Head of caudate nucleus (tissue), 42 donors: ENCODE measurements around the gene KCNMA1.
"Not testable (repeated sequence)": the region's sequence is repeated elsewhere in the genome, so short reads cannot be mapped to it uniquely, and the experiment has no call there.

ENCODE experiments used
- DNase-seq, 42 donors: peaks; one replicate each; pipeline versions ENCODE4 v3.0.0 to v3.0.0-alpha.2; 2020 to 2021; ENCODE audit warnings: mixed read lengths in 7 of 42
- intact Hi-C: fragments of 100-400 bp; cut with DNase I; formaldehyde crosslinking; loops from one replicate; pipeline ENCODE4 v1.15.0; 2022

KCNMA1 gene

DNA sequence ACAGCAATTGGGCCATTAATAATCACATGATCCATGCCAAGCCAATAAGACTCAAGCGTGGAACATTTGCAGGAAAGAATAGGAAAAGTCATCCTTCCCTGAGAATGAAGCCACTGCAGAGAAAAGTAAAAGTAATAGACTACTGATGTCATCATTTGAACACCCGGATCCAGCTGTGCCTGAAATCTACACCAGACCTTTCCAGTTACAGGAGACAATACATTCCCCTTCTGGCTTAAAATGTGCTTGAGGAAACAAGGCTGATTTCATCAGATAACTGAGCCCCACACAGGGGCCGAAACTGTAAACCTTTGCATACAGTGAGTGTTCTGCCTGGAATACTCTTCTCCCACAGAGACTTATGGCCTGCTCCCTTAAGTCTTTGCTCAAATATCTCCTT lies 232.8 kb downstream of the KCNMA1 start:
- DNase-seq: no peak
- intact Hi-C loops: no loop called here

DNA sequence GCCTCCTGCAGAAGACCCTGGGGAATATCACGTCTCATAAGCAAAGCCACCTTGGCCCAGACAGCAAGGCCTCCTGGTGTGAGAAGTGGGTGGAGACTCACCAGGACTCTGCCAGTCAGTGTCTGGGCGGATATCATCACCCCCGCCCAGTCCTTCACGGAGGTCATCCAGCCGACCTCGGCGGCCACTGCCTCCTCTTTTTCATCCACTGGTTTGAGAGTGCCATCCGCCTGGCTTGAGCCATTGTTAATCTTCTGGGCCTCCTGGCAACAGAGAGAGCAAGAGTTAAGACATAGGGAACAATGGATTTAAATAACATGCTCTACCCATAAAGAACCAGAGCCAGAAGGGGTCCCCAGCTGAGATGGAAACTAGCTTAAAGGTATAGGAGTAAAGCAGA lies 233.8 kb downstream of the KCNMA1 start:
- DNase-seq: no peak
- intact Hi-C loops: no loop called here

DNA sequence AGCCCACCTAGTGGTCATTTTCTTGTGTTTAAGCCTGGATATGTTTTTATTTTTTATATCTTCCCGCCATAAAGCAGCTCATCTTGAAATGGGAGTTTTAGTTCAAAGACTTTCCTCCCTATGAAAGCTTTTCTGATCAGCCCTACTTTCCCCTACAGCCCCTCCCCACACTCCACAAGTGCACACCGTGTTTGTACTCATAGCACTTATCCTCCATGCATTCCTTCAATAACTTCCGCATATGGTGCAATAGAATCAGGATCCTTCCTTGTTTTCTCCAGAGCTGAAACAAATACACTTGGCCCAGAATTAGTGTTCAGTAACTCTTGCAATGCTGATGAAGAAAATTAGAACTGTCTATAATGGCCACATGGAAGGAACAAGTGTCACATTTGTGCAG lies 235.9 kb downstream of the KCNMA1 start:
- intact Hi-C loops: no loop called here
- no peak for DNase-seq

DNA sequence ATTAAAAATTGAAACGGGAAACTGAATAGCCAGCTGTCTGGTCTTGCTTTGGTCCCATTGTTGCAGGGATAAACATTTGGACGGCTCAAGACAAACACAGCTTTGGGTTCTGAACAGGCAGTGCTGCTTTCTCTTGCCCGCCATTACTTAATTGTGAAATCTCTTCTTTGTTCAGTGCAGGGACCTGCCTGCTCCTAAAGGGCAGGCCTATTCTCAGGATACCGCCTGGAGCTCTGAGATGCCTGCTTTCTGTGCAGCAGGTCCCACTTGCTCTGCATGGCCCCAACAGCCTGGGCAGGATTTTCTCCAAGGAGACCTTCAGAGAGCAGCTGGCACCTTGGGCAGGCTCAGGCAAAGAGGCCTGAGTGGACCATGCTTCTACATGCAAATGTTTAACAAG lies 237.6 kb downstream of the KCNMA1 start:
- intact Hi-C loops: no loop called here
- DNase-seq: no peak

DNA sequence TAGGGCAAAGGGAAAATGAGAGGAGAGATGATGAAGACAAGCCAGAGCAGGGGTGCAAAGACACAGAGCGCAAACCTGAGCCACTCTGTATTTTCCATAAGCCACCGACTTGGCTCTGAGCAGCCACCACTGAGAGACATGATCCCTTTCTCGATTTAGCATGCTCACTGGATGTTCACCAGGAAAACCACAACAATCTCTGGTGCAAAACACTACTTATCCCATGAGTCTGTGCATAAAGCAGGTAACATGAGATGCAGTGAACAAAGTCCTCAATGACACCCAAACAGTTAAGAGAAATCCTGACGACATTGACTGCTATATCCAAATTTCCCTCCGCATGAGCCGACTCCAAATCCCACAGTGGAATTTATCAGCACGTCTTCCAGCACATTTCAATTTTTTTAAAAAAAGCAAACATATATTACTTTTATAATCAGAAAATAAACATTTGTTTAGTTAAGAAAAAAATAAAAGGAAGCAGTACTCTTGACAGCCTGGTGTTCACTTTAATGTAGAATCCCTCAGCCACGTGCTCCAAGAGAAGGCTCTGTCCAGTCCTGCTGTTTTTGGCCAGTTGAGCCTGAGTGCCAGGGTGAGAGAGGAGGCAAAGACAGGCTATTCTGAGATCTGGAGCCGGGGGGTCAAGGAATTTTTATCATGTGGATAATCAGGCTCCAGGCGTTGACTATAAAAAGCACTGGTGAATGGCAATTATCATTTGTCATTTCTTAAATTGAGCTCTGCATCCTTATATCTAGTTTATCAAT lies 238.4 kb downstream of the KCNMA1 start:
- intact Hi-C loops: loop anchor here (10.0 kb wide), 1 partner anchor 224 kb away; no protein-coding TSS in a partner anchor
- DNase-seq: no peak

DNA sequence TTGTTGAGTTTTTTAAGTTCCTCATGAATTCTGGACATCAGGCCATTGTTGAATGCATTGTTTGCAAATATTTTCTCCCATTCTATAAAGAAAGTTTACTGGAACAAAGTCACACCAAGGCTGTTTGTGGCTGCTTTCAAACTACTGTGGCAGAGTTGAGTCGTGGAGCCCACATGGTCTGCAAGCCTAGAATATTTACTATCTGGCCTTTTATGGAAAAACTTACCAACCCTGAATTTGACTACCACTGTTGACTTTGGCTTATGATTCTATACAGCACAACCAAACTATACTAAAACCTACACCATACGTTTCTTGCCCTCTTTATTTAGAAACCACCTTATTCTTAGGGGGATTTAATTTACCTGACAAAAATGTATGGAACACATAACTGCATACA lies 239.1 kb downstream of the KCNMA1 start:
- intact Hi-C loops: loop anchor here (10.0 kb wide), 1 partner anchor 224 kb away; no protein-coding TSS in a partner anchor

DNA sequence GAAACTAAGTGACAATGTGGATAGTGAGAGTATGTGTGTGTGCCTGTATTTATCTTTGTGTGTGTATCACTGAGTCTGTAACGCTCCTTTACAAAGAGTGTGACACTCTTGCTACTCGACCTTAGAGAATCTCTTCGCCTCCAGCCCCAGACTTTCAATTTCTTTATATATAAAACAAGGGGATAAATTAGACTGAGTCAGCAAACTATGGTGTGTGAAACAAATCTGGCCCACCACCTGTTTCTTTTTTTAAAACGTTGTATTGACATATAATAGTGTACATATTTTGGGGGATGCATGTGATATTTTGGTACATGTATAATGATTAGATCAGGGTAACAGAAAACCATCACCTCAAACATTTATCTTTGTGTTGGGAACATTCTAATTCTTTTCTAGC lies 240.5 kb downstream of the KCNMA1 start:
- intact Hi-C loops: loop anchor here (10.0 kb wide), 1 partner anchor 222 kb away; no protein-coding TSS in a partner anchor

More for the DNA sequence above, 239.1 kb downstream of the KCNMA1 start:
- DNase-seq: no peak

DNA sequence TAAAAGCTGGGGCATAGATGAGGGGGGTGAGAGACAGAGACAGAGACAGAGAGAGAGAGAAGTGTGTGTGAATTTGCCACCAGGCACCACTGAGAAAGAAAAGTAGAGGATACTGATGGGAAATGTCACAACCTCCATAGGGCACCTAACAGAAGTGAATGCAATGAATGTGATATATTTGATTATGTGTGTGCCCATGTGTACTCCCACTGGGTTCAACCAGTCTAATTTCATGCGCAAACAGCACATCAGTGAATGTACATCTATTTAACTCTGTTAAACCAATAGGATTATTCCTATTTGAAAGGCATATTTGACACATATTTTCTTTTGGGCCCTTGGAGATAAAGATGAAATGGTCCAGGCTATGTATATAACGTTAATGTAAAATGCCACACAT lies 241.3 kb downstream of the KCNMA1 start:
- no peak for DNase-seq
- intact Hi-C loops: loop anchor here (10.0 kb wide), 1 partner anchor 221 kb away; no protein-coding TSS in a partner anchor

More for the DNA sequence above, 240.5 kb downstream of the KCNMA1 start:
- no peak for DNase-seq

DNA sequence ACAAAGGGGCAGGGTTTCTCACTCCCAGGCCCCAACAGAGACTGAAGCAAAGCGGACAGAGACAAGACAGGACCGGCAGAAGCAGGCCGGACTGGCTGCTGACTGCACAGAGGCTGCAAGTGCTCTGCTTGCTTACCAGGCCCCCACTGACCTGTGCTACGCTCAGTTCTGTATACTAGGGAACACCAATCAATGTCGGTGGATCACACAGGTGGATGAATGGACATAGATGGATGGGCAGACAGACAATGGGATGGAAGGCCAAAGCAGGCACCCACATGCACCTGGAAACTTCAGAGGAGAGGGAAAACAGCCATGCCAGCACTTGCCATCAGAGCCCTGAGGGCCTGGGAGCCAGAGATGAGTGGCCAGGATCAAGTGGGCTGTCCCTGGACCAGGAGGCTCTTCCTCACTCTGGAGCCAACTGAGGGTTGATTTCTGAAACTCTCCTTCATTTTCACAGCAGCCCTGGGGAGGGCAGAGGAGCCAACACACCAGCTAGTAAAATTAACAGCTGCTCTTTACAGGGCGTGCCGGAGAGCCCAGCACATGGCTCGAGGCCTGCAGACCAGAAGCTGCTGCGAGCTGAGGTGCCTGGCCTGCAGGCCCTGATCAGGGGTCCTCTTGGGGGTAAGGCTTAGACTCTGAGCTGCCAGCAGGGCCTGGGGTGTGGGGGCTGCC lies 243.6 kb downstream of the KCNMA1 start:
- intact Hi-C loops: loop anchor here (5.0 to 10.0 kb wide), 2 partner anchors 219 to 248 kb away; no protein-coding TSS in a partner anchor
- no peak for DNase-seq

DNA sequence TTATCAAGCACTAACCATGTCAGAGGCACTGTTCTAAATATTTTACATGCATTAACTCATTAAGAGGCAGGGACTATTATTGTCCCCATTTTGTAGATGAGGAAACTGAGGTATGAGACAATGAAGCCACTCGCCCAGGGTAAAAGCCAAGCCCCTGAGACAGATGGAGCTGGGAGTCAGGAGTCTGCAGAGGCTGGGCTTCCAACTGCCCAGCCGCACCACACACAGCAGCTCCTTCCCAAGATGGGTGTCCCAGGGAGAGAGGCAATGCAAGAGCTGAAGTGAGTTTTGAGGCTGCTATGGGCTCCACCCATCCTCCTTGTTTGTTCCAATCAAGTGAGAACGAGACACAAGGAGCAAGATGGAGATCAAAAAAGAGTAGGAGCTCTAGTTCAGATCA lies 244.2 kb downstream of the KCNMA1 start:
- intact Hi-C loops: loop anchor here (5.0 to 10.0 kb wide), 2 partner anchors 219 to 249 kb away; no protein-coding TSS in a partner anchor
- DNase-seq: no peak

DNA sequence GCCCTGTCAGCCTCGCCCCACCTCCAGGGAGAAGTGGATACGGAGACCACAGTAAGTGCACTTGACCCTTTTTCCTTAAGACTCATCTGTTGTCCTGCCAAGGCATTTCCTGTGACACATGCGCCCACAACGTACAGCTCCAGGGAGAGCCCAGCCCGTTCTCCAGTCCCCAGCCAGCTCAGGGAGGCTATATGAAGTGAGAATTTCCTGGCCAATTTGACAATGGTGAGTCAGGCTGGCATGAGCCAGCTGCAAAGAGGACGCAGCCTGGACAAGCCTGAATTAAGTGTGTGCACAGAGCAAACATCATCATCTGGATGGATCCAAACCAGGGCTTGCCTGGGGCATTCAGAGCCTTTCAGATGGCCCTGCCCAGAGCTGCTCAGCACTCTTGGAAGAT lies 244.8 kb downstream of the KCNMA1 start:
- DNase-seq: no peak
- intact Hi-C loops: loop anchor here (5.0 to 10.0 kb wide), 2 partner anchors 218 to 249 kb away; no protein-coding TSS in a partner anchor

DNA sequence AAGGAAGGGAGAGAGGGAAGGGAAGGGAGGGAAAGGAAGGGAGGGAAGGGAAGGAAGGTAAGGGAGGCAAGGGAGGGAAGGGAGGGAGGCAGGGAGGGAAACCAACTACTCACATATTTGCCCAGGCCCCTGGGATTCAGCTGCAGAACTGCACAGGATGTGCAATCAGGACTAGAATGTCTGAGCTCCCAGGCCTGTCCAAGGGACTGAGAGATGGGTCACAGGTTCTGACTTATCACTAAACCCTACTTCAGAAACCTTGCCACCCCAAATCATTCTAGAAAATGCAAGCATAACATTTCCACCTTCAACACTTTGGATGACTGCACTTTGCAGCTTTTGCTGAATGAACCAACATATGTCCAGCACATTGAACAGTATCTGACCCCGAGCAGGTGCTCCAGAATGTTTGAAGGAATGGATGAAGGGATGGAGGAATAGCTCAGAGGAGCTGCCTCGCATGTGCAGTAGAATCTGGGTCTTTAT lies 245.3 kb downstream of the KCNMA1 start:
- no peak for DNase-seq
- intact Hi-C loops: loop anchor here (5.0 to 10.0 kb wide), 2 partner anchors 217 to 250 kb away; no protein-coding TSS in a partner anchor

DNA sequence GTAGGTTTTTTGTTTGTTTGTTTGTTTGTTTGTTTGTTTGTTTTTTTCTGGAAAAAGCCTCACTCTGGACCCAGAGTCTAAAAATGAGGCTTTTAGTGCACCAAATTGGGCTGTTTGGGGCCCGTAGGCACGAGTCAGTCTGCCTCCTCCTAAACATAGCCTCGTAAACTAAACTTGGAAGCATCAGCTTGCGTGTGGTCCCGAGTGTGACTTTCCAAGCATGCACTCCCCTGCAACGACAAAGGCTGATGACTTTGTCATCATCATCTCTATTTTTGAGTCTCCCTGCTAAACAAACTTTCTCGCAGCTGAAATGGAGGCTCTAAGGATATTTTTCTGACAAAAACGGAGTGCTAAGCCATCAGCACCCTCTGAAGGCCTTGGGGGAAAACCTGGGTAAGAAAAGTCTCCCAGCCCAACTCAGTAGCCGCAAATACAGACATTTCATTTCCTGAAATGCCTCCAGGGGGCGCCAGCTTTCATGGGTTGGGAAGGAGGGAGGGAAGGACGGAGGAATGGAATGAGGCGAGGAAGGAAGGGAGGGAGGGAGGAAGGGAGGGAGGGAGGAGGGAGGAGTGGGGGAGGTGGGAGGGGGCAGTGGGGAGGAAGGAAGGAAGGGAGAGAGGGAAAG lies 245.9 kb downstream of the KCNMA1 start:
- intact Hi-C loops: loop anchor here (5.0 to 10.0 kb wide), 2 partner anchors 217 to 251 kb away; no protein-coding TSS in a partner anchor
- DNase-seq: peak; percentile 33 to 92 (median 79)

DNA sequence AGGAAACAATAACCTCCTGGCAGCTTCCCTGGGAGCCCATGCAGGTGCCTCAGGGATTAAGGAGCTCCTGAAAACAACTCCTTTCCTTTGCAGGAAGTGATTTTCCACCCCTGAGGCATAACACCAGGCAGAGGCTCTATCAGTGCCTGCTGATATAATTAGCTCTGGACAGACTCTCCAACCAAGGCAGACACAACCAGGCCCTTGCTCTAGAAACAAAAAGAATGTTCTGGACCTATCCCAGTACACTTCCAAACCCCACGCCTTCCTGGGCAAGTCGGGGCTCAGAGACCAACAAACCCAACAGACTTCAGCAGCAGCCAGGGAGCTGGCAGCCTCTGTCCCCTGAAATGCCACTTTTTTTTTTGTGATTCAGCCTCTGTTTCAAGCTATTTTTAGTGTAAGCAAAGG lies 247.1 kb downstream of the KCNMA1 start:
- intact Hi-C loops: loop anchor here (5.0 to 10.0 kb wide), 2 partner anchors 216 to 252 kb away; no protein-coding TSS in a partner anchor
- DNase-seq: no peak

DNA sequence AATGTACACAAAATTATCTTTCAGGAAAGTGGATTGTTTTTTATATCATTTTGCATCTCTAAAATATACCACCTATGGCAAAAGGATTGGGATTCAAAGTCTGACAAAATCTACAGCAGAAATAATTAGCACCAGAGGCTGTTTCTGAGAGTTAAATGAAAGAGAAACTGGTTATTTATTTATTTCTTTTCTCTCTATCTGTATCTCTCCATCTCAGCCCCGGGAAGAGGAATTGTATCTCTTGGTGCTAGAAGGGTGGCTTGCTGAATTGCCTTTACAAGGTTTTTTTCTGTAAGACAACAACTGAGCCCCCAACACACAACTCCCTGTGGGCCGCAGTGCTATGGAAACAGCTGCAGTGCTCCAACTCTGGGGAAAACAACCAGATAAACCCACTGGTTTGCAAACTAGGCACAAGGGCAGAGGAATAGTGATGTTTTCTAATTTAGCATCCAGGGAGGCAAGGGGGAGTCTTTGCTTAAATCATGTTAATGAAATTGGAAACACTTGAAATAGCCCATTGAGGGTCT lies 249.0 kb downstream of the KCNMA1 start:
- intact Hi-C loops: no loop called here
- DNase-seq: no peak

DNA sequence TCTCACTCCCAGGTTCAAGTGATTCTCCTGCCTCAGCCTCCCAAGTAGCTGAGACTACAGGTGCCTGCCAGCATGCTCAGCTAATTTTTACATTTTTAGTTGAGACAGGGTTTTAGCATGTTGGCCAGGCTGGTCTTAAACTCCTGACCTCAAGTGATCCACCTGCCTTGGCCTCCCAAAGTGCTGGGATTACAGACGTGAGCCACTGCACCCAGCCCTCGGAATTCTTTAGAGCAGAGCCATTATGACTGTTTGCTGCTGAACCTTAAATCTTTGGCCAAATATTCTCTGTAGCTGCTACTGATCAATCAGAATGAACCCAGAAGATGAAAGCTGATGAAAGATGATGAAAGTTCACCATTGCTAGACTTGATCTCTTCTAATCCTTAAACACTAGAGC lies 249.9 kb downstream of the KCNMA1 start:
- intact Hi-C loops, DNase-seq: not testable (repeated sequence)

DNA sequence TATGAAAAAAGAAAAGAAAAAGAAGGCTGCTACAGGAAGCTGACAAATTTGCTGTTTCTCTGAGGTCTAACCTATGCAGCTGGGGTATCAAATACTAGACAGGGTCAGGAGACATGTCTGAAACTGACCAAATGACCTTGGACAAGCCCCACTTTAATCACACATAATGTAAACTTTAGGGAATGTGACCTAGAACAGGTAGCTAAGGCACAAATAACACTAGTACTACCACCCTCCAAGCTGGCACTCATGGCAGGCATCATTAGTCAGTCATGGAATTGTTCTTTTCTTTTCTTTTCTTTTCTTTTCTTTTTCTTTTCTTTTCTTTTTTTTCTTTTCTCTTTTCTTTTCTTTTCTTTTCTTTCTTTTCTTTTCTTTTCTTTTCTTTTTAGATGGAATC lies 250.4 kb downstream of the KCNMA1 start:
- intact Hi-C loops: no loop called here

DNA sequence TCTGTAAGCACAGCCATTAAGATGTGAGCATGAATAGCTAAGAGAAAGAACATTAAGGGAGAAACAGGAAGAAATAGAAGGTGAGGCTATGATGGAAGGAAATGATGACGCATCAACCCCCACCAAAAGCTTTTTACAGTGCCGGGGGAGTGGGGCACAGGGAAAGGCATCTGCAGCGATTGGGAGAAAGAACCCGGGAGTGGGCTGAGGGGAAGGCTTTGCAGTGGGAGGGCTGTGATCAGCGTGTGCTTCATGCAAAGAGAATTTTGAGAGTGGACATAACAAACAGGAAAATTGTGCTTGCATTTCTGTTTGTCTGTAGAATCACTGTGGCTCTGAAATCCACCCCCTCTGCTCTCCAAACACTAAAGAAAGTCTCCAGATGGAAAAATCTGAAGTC lies 250.8 kb downstream of the KCNMA1 start:
- peak in 39 of 42 donors; percentile 25 to 90 (median 60) for DNase-seq
- intact Hi-C loops: no loop called here

More for the DNA sequence above, 250.4 kb downstream of the KCNMA1 start:
- DNase-seq: no peak

DNA sequence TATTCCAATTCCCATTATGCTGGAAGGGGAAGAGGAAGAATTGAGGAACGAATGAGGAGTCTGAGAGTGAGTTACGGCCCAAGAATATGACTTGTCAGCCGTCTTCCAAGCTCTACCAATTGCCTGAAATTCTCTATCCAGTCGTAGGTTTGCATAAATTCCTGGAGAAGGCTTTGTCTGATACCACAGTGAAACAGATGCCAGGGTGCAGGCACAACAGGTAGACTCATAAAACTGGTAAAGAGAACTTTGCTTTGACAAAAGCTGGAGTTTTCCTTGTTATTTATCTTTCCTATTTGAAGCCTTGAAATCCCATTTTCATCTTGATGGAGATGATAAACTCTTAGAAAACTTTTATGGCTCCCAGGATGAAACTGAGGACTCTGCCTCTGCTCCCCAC lies 251.2 kb downstream of the KCNMA1 start:
- DNase-seq: no peak
- intact Hi-C loops: no loop called here
